HCT116 (cell line): ENCODE measurements around the gene GSTO2.

Experiments used
- EZH2 ChIP-seq: fragments of 200-600 bp; sonication (generic); IDR thresholded peaks from 2 replicates; pipeline ENCODE4 v1.6.1; 2017; ENCODE audit warnings: antibody characterized with exemption, mixed run types
- JUND ChIP-seq: IDR thresholded peaks from 2 replicates; pipeline ENCODE4 v1.6.1; 2012
- POLR2A ChIP-seq: IDR thresholded peaks from 2 replicates; pipeline ENCODE4 v1.7.0; 2011; ENCODE audit warnings: borderline replicate concordance; ENCODE audit not compliant: insufficient read depth, insufficient read length; ENCODE audit errors: extremely low read depth
- SIN3A ChIP-seq: IDR thresholded peaks from 2 replicates; pipeline ENCODE4 v1.6.1; 2012; ENCODE audit warnings: low read depth
- SP1 ChIP-seq: IDR thresholded peaks from 2 replicates; pipeline ENCODE4 v1.6.1; 2012; ENCODE audit warnings: low read depth
- YY1 ChIP-seq: IDR thresholded peaks from 2 replicates; pipeline ENCODE4 v1.6.1; 2011; ENCODE audit warnings: low read length, low read depth, moderate library complexity, mild to moderate bottlenecking; ENCODE audit not compliant: insufficient replicate concordance; ENCODE audit errors: extremely low read depth
- TF ChIP-seq, protein P1 (sequence below), 3 experiments: fragments of 200-600 bp in 1 of 3; sonication (generic) in 1 of 3; IDR thresholded peaks in 2 of 3; conservative IDR thresholded peaks in 1 of 3; 2 replicates each; pipeline ENCODE4 v1.5.1; 2012 to 2017; ENCODE audit warnings: low read depth in 2 of 3, low read length in 2 of 3, antibody characterized with exemption in 1 of 3, borderline replicate concordance in 1 of 3, control low read depth in 1 of 3, mild to moderate bottlenecking in 1 of 3, mixed read lengths in 1 of 3, mixed run types in 1 of 3, moderate library complexity in 1 of 3; ENCODE audit not compliant: insufficient read depth in 1 of 3

DNA sequence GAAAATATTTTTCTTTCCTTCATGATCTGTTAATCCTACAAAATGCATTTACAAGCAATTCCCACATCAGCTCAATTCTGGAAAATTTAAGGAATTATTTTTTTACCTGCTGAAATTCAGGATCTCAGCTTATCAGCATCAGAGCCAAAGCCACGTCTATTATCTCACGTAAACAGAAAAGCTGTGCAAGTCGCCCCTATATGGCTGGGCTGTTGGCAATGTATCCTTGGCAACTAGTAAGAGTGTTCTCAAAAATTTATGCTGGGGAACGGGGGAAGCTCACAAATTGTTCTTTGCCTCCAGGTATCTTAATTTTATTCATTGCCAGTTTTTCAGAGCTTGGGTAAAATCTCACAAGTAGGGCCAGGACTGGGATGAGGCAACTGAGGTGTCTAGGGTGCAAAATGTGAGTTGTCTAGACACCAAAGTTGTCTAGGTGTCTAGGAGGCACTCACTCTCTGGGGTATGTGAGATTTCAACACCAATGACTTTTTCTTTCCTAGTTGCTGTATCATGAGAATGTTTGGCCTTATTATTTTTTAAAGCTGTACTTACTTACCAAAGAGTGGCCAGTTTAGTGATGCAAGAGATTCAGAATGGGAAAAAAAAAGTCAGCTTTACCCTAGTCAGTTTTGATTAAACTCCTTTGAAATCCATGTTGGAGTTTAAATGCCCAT is 5.1 kb downstream of the GSTO2 start:
- no peak for TF ChIP-seq EZH2
- no peak for TF ChIP-seq POLR2A
- TF ChIP-seq, protein P1, sequence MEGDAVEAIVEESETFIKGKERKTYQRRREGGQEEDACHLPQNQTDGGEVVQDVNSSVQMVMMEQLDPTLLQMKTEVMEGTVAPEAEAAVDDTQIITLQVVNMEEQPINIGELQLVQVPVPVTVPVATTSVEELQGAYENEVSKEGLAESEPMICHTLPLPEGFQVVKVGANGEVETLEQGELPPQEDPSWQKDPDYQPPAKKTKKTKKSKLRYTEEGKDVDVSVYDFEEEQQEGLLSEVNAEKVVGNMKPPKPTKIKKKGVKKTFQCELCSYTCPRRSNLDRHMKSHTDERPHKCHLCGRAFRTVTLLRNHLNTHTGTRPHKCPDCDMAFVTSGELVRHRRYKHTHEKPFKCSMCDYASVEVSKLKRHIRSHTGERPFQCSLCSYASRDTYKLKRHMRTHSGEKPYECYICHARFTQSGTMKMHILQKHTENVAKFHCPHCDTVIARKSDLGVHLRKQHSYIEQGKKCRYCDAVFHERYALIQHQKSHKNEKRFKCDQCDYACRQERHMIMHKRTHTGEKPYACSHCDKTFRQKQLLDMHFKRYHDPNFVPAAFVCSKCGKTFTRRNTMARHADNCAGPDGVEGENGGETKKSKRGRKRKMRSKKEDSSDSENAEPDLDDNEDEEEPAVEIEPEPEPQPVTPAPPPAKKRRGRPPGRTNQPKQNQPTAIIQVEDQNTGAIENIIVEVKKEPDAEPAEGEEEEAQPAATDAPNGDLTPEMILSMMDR (IDR thresholded peaks at IDR 0.05 in 2 of 3, conservative IDR thresholded peaks at IDR 0.05 in 1 of 3; ENCODE audit: borderline replicate concordance in 1 of 3, insufficient read depth in 1 of 3, low read depth in 2 of 3, low read length in 2 of 3): no peak
- TF ChIP-seq SP1: no peak
- no peak for TF ChIP-seq JUND
- TF ChIP-seq SIN3A: no peak
- TF ChIP-seq YY1: no peak
